Ovary (tissue), 9 donors: Measurements from ENCODE around the gene ELP4. TPM values are rescaled to one million over a fixed set of nuclear protein-coding genes. Genes with fewer than 3 reads are reported as not detected.
"Not testable (repeated sequence)": the region's sequence is repeated elsewhere in the genome, so short reads cannot be mapped to it uniquely, and the experiment has no call there.

Experiments used
- DNase-seq, 5 donors: peaks; one replicate each; pipeline ENCODE4 v3.0.0-alpha.2; 2019 to 2020
- H3K27ac ChIP-seq, 2 donors: fragments of 200-600 bp; one replicate each; pipeline versions ENCODE4 v1.5.1 to v1.8.0; 2019 to 2022
- H3K27me3 ChIP-seq: fragments of 200-600 bp; one replicate; pipeline ENCODE4 v1.8.0; 2022
- H3K36me3 ChIP-seq: fragments of 200-600 bp; sonication (generic); one replicate; pipeline ENCODE4 v1.5.1; 2019
- H3K4me1 ChIP-seq: one replicate; pipeline ENCODE4 v1.8.1; 2013; ENCODE audit warnings: mild to moderate bottlenecking, moderate library complexity; ENCODE audit not compliant: insufficient read depth
- H3K4me3 ChIP-seq: fragments of 200-600 bp; sonication (generic); one replicate; pipeline ENCODE4 v1.5.1; 2017
- H3K9me3 ChIP-seq, 2 donors: fragments of 200-600 bp in 1 of 2; sonication (generic) in 1 of 2; one replicate each; pipeline versions ENCODE4 v1.5.1 to v1.8.1; 2013 to 2019; ENCODE audit warnings: mild to moderate bottlenecking in 1 of 2, moderate library complexity in 1 of 2
- EP300 ChIP-seq: sonication (generic); formaldehyde crosslinking; IDR thresholded peaks from one replicate; pipeline ENCODE4 v1.6.1; 2017; ENCODE audit warnings: antibody characterized with exemption
- POLR2A ChIP-seq: fragments of 450-650 bp; IDR thresholded peaks from one replicate; pipeline ENCODE4 v1.6.1; 2017; ENCODE audit warnings: antibody characterized with exemption, mild to moderate bottlenecking, moderate library complexity
- WGBS, 3 donors: extraction: QIAGEN DNeasy Blood & Tissue Kit in 1 of 3; methylation state at CpG; one replicate each; pipeline versions ENCODE4 v1.1.5 to v1.1.7; 2013 to 2017; 5-methylcytosine and 5-hydroxymethylcytosine counted together
- intact Hi-C, 4 donors: fragments of 100-400 bp; cut with DNase I; formaldehyde crosslinking; loops; one replicate each; pipeline versions ENCODE4 v1.11.0 to v1.15.1; 2022 to 2023
- polyA plus RNA-seq, 2 donors: library from polyadenylated mRNA; stranded (reverse); fragments of 200-250 nt in 1 of 2; fragments of 350-450 nt in 1 of 2; fragmentation: Illumina TruSeq in 1 of 2; extraction: RNeasy Lipid Tissue Mini Kit (QIAGEN cat#74804) in 1 of 2; gene quantifications; one replicate each; pipeline ENCODE4 v1.2.3, GENCODE V29; 2013 to 2014
- total RNA-seq, 7 donors: library from RNA; depleted of rRNA in 2 of 7; stranded (reverse); fragments of >200 nt in 2 of 7; fragmentation: NEBNext Ultra II Directional in 3 of 7; extraction: Animal tissue kit (Norgen Biotek cat#: 25700) in 3 of 7; gene quantifications; one replicate each; pipeline versions ENCODE4 v1.1.0 to v1.2.4, GENCODE V29; 2016 to 2023
- TF ChIP-seq, protein P1 (sequence below), 3 donors: fragments of 450-650 bp in 2 of 3; fragments of 200-600 bp in 1 of 3; IDR thresholded peaks; one replicate each; pipeline versions ENCODE4 v1.5.1 to v1.8.0; 2016 to 2022; ENCODE audit warnings: antibody characterized with exemption in 3 of 3, mild to moderate bottlenecking in 1 of 3
- donor health status: DM: no; HTN: no; CAD: no; lungs with moderate emphysema.
- donor health status: DM: no; HTN: no; CAD: no.
- donor health status: Bipolar disorder and iron deficiency.
- donor health status: DM: yes; HTN: yes; CAD: no.
- donor health status: DM: no; HTN: no; CAD: no.
- donor health status: DM: yes; HTN: yes; CAD: no.

The ELP4 gene
- total and polyA plus RNA-seq, 9 donors: 9.7 to 25.8 (median 13.8) TPM

DNA sequence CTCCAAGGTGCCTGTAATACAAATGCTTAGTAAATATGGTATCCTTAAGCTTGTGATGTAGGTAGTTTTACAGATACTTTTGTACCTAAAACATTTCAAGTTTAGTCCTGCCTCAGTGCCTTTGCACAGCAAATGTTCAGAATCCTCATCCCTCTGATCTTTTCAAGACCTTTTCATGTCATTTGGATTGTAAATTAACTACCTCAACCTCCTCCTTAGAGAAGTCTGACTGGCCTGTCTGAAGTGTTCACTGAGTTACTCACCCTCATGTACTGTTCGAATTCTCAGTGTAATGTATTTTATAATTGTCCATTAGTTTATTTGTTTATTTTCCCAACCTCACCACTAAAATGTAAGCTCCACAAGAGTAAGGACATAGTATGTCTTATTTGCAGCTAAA is 147.5 kb downstream of the ELP4 start:
- intact Hi-C loops: no loop called here
- DNase-seq: no peak
- Histone ChIP-seq H3K9me3 (no peaks in the 10 kb centered on the region), H3K27ac (no peak overlapping the region), H3K27me3 (peaks cover 2% of the 10 kb centered on the region), H3K4me1 (no peaks in the 10 kb centered on the region), H3K4me3 (no peak overlapping the region), H3K36me3 (no peaks in the 10 kb centered on the region)
- WGBS, 3 donors: 93 to 95% (median 94%) methylated on average over 1 of the region's 1 CpG
- TF ChIP-seq EP300 (no peak), POLR2A (no peak)
- TF ChIP-seq, protein P1, sequence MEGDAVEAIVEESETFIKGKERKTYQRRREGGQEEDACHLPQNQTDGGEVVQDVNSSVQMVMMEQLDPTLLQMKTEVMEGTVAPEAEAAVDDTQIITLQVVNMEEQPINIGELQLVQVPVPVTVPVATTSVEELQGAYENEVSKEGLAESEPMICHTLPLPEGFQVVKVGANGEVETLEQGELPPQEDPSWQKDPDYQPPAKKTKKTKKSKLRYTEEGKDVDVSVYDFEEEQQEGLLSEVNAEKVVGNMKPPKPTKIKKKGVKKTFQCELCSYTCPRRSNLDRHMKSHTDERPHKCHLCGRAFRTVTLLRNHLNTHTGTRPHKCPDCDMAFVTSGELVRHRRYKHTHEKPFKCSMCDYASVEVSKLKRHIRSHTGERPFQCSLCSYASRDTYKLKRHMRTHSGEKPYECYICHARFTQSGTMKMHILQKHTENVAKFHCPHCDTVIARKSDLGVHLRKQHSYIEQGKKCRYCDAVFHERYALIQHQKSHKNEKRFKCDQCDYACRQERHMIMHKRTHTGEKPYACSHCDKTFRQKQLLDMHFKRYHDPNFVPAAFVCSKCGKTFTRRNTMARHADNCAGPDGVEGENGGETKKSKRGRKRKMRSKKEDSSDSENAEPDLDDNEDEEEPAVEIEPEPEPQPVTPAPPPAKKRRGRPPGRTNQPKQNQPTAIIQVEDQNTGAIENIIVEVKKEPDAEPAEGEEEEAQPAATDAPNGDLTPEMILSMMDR (IDR thresholded peaks at IDR 0.05): no peak

DNA sequence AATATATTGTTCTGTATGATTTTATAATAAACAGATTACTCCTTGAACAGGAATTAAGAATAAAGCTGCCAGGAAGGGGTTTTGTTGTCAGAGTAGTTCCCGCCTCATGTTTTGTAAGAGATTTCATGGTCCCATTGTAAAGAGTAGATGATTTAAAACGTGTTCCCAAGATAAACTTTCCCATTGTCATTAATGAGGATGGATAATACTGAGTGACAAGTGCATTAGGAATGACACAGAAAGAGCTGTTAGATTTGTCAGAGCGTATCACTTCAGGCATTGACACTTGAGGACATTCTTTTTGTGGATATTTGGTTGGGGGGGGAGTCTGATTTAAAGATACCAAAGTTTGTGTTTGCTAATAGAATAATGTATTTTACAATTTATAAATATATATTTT is 154.6 kb downstream of the ELP4 start:
- Histone ChIP-seq H3K9me3 (no peaks in the 10 kb centered on the region), H3K27me3 (peaks cover under 1% of the 10 kb centered on the region), H3K4me3 (no peak overlapping the region), H3K36me3 (no peaks in the 10 kb centered on the region), H3K4me1 (no peaks in the 10 kb centered on the region), H3K27ac (no peak overlapping the region)
- TF ChIP-seq, protein P1 (IDR thresholded peaks at IDR 0.05): no peak
- TF ChIP-seq POLR2A (no peak), EP300 (no peak)
- DNase-seq: no peak
- WGBS, 3 donors: 75 to 79% (median 79%) methylated on average over 3 of the region's 3 CpGs
- intact Hi-C loops: no loop called here

GRCh38 chr11:31664954-31665353 is 155.4 kb downstream of the ELP4 start:
- WGBS, 3 donors: 96 to 98% (median 96%) methylated on average over 3 of the region's 3 CpGs
- Histone ChIP-seq H3K4me3 (no peak overlapping the region), H3K27me3 (no peaks in the 10 kb centered on the region), H3K9me3 (no peaks in the 10 kb centered on the region), H3K27ac (no peak overlapping the region), H3K36me3 (no peaks in the 10 kb centered on the region), H3K4me1 (no peaks in the 10 kb centered on the region)
- TF ChIP-seq, protein P1 (IDR thresholded peaks at IDR 0.05): no peak
- TF ChIP-seq EP300: no peak
- TF ChIP-seq POLR2A: no peak
- DNase-seq: no peak
- intact Hi-C loops: no loop called here

DNA sequence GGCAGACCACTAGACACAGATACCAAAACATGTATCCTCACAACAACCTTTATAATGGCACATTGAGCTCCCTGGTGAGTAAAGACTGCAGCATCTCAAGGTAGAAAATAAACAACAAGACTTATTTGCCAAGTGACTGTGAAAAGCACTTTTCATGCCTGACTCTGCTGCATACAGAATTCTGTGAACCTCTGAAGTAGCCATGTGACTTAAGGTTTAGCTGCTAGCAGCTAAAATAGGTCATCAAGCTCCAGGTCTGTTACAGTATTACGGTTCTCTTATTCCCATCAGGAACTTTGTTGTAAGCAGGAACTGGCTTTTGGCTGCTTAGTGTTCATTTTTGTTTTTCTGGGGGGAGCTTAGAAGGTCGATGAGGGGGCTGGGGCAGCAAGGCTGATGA is 162.1 kb downstream of the ELP4 start:
- 58 to 69% (median 65%) methylated on average over 2 of the region's 2 CpGs for WGBS, 3 donors

DNA sequence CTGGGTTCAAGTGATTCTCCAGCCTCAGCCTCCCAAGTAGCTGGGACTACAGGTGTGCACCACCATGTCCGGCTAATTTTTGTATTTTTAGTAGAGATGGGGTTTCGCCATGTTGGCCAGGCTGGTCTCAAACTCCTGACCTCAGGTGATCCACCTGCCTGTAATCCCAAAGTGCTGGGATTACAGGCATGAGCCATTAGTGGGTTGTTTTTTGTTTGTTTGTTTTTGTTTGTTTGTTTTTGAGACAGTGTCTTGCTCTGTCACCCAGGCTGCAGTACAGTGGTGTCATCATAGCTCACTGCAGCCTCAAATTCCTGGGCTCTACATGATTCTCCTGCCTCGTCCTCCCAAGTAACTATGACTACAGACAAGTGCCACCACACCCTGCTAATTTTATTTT is 163.5 kb downstream of the ELP4 start:
- 96 to 100% (median 99%) methylated on average over 3 of the region's 3 CpGs for WGBS, 3 donors
- DNase-seq, H3K4me1 ChIP-seq, H3K9me3 ChIP-seq, H3K27me3 ChIP-seq, H3K4me3 ChIP-seq, H3K36me3 ChIP-seq, H3K27ac ChIP-seq, intact Hi-C loops: not testable (repeated sequence)

More for the DNA sequence above, 162.1 kb downstream of the ELP4 start:
- Histone ChIP-seq H3K36me3 (no peaks in the 10 kb centered on the region), H3K27ac (no peak overlapping the region), H3K9me3 (no peaks in the 10 kb centered on the region), H3K4me1 (no peaks in the 10 kb centered on the region), H3K4me3 (no peak overlapping the region), H3K27me3 (no peaks in the 10 kb centered on the region)
- no peak for DNase-seq
- TF ChIP-seq POLR2A (no peak), EP300 (no peak)
- intact Hi-C loops: no loop called here
